Measurements from ENCODE around the gene SH3RF1. TPM values are rescaled to one million over a fixed set of nuclear protein-coding genes. Genes with fewer than 3 reads are reported as not detected.

SH3RF1 gene
- total and polyA plus RNA-seq, 2 of the 8 experiments (the other 6 are each of a cell fraction or from before 2014, with no cell fraction given), result 6.9 to 15.1 TPM

GRCh38 chr4:169122422-169122821 lies 148.3 kb downstream of the SH3RF1 start (continued):
- TF ChIP-seq, protein P1, sequence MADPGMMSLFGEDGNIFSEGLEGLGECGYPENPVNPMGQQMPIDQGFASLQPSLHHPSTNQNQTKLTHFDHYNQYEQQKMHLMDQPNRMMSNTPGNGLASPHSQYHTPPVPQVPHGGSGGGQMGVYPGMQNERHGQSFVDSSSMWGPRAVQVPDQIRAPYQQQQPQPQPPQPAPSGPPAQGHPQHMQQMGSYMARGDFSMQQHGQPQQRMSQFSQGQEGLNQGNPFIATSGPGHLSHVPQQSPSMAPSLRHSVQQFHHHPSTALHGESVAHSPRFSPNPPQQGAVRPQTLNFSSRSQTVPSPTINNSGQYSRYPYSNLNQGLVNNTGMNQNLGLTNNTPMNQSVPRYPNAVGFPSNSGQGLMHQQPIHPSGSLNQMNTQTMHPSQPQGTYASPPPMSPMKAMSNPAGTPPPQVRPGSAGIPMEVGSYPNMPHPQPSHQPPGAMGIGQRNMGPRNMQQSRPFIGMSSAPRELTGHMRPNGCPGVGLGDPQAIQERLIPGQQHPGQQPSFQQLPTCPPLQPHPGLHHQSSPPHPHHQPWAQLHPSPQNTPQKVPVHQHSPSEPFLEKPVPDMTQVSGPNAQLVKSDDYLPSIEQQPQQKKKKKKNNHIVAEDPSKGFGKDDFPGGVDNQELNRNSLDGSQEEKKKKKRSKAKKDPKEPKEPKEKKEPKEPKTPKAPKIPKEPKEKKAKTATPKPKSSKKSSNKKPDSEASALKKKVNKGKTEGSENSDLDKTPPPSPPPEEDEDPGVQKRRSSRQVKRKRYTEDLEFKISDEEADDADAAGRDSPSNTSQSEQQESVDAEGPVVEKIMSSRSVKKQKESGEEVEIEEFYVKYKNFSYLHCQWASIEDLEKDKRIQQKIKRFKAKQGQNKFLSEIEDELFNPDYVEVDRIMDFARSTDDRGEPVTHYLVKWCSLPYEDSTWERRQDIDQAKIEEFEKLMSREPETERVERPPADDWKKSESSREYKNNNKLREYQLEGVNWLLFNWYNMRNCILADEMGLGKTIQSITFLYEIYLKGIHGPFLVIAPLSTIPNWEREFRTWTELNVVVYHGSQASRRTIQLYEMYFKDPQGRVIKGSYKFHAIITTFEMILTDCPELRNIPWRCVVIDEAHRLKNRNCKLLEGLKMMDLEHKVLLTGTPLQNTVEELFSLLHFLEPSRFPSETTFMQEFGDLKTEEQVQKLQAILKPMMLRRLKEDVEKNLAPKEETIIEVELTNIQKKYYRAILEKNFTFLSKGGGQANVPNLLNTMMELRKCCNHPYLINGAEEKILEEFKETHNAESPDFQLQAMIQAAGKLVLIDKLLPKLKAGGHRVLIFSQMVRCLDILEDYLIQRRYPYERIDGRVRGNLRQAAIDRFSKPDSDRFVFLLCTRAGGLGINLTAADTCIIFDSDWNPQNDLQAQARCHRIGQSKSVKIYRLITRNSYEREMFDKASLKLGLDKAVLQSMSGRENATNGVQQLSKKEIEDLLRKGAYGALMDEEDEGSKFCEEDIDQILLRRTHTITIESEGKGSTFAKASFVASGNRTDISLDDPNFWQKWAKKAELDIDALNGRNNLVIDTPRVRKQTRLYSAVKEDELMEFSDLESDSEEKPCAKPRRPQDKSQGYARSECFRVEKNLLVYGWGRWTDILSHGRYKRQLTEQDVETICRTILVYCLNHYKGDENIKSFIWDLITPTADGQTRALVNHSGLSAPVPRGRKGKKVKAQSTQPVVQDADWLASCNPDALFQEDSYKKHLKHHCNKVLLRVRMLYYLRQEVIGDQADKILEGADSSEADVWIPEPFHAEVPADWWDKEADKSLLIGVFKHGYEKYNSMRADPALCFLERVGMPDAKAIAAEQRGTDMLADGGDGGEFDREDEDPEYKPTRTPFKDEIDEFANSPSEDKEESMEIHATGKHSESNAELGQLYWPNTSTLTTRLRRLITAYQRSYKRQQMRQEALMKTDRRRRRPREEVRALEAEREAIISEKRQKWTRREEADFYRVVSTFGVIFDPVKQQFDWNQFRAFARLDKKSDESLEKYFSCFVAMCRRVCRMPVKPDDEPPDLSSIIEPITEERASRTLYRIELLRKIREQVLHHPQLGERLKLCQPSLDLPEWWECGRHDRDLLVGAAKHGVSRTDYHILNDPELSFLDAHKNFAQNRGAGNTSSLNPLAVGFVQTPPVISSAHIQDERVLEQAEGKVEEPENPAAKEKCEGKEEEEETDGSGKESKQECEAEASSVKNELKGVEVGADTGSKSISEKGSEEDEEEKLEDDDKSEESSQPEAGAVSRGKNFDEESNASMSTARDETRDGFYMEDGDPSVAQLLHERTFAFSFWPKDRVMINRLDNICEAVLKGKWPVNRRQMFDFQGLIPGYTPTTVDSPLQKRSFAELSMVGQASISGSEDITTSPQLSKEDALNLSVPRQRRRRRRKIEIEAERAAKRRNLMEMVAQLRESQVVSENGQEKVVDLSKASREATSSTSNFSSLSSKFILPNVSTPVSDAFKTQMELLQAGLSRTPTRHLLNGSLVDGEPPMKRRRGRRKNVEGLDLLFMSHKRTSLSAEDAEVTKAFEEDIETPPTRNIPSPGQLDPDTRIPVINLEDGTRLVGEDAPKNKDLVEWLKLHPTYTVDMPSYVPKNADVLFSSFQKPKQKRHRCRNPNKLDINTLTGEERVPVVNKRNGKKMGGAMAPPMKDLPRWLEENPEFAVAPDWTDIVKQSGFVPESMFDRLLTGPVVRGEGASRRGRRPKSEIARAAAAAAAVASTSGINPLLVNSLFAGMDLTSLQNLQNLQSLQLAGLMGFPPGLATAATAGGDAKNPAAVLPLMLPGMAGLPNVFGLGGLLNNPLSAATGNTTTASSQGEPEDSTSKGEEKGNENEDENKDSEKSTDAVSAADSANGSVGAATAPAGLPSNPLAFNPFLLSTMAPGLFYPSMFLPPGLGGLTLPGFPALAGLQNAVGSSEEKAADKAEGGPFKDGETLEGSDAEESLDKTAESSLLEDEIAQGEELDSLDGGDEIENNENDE (IDR thresholded peaks at IDR 0.05; ENCODE audit: insufficient replicate concordance, low read length), result no peak
- TF ChIP-seq CREB1 (IDR thresholded peaks at IDR 0.05) (no peak), RFX5 (IDR thresholded peaks at IDR 0.05; ENCODE audit: borderline replicate concordance, low read depth, low read length) (no peak), HDAC2 (IDR thresholded peaks at IDR 0.05; ENCODE audit: borderline replicate concordance in 1 of 2, low read depth in 2 of 2, low read length in 2 of 2) (no peak), GTF2F1 (IDR thresholded peaks at IDR 0.05; ENCODE audit: borderline replicate concordance, low read depth, low read length) (no peak), SIRT6 (IDR thresholded peaks at IDR 0.05; ENCODE audit: low read length) (no peak), POU5F1 (IDR thresholded peaks at IDR 0.05; ENCODE audit: low read depth, low read length) (no peak), TAF1 (IDR thresholded peaks at IDR 0.05; ENCODE audit: low read depth, low read length) (no peak), KDM4A (IDR thresholded peaks at IDR 0.05; ENCODE audit: low read depth, low read length, severe bottlenecking) (no peak)
